ENCODE measurements around the gene PTPRG.

GRCh38 chr3:61646851-61647525 lies 85.6 kb downstream of the PTPRG start:
- TF ChIP-seq ZFX (IDR thresholded peaks at IDR 0.05) (no peak), CTCF (conservative IDR thresholded peaks at IDR 0.05) (no peak)
